H1 (cell line): ENCODE results near the gene CHI3L1. TPM values are rescaled to one million over a fixed set of nuclear protein-coding genes. Genes with fewer than 3 reads are reported as not detected.

Experiments used
- CHD2 ChIP-seq: IDR thresholded peaks from 2 replicates; pipeline ENCODE4 v1.6.1; 2012; ENCODE audit warnings: low read length, improper control_type of control experiment
- EGR1 ChIP-seq: IDR thresholded peaks from 2 replicates; pipeline ENCODE4 v1.6.1; 2011; ENCODE audit warnings: low read depth, low read length, borderline replicate concordance
- HDAC2 ChIP-seq, 2 experiments: fragments of 300-600 bp in 1 of 2; sonication (generic) in 1 of 2; IDR thresholded peaks; 2 replicates each; pipeline ENCODE4 v1.6.1; 2011 to 2012; ENCODE audit warnings: low read depth in 2 of 2, low read length in 2 of 2, mild to moderate bottlenecking in 2 of 2, moderate library complexity in 2 of 2, borderline replicate concordance in 1 of 2, inconsistent platforms in 1 of 2
- SP1 ChIP-seq: IDR thresholded peaks from 2 replicates; pipeline ENCODE4 v1.6.1; 2011; ENCODE audit warnings: low read depth, low read length
- TAF7 ChIP-seq: optimal IDR thresholded peaks from 2 replicates; pipeline ENCODE3; 2011; ENCODE audit warnings: low read depth, mild to moderate bottlenecking, inconsistent platforms, low read length, moderate library complexity, borderline replicate concordance
- TEAD4 ChIP-seq: IDR thresholded peaks from 2 replicates; pipeline ENCODE4 v1.6.1; 2012; ENCODE audit warnings: low read depth, low read length, inconsistent platforms, mixed read lengths
- polyA plus RNA-seq, 7 experiments: library from polyadenylated mRNA; depleted of rRNA in 3 of 7; stranded (reverse) in 5 of 7; unstranded in 2 of 7; fragments of >200 nt in 5 of 7; fragments of 200-250 nt in 2 of 7; gene quantifications; 1 replicate in 5 of 7; 2 replicates in 1 of 7; 4 replicates in 1 of 7; pipeline versions ENCODE4 v1.2.1 to v1.2.3, GENCODE V29; 2011 to 2013; ENCODE audit warnings: missing spikeins in 2 of 7, mixed read lengths in 2 of 7
- total RNA-seq: library from RNA; stranded (reverse); fragmentation: NEBNext Ultra II Directional; extraction: Animal tissue kit (Norgen Biotek cat#: 25700); gene quantifications from 2 replicates; pipeline ENCODE4 v1.2.1, GENCODE V29; 2021
- TF ChIP-seq, protein P1 (sequence below): fragments of 300-600 bp; sonication (generic); IDR thresholded peaks from 2 replicates; pipeline ENCODE4 v1.7.1; 2012; ENCODE audit warnings: low read length, moderate library complexity, mild to moderate bottlenecking, inconsistent platforms; ENCODE audit not compliant: insufficient replicate concordance

CHI3L1 gene
- total and polyA plus RNA-seq, 2 of the 8 experiments (the other 6 are each of a cell fraction or from before 2014, with no cell fraction given), result 1.0 TPM; not detected in 1

- TF ChIP-seq CHD2 (no peak), TEAD4 (no peak), TAF7 (no peak), EGR1 (no peak), SP1 (no peak), HDAC2 (IDR thresholded peaks at IDR 0.05; ENCODE audit: borderline replicate concordance in 1 of 2, low read depth in 2 of 2, low read length in 2 of 2) (no peak)
- TF ChIP-seq, protein P1, sequence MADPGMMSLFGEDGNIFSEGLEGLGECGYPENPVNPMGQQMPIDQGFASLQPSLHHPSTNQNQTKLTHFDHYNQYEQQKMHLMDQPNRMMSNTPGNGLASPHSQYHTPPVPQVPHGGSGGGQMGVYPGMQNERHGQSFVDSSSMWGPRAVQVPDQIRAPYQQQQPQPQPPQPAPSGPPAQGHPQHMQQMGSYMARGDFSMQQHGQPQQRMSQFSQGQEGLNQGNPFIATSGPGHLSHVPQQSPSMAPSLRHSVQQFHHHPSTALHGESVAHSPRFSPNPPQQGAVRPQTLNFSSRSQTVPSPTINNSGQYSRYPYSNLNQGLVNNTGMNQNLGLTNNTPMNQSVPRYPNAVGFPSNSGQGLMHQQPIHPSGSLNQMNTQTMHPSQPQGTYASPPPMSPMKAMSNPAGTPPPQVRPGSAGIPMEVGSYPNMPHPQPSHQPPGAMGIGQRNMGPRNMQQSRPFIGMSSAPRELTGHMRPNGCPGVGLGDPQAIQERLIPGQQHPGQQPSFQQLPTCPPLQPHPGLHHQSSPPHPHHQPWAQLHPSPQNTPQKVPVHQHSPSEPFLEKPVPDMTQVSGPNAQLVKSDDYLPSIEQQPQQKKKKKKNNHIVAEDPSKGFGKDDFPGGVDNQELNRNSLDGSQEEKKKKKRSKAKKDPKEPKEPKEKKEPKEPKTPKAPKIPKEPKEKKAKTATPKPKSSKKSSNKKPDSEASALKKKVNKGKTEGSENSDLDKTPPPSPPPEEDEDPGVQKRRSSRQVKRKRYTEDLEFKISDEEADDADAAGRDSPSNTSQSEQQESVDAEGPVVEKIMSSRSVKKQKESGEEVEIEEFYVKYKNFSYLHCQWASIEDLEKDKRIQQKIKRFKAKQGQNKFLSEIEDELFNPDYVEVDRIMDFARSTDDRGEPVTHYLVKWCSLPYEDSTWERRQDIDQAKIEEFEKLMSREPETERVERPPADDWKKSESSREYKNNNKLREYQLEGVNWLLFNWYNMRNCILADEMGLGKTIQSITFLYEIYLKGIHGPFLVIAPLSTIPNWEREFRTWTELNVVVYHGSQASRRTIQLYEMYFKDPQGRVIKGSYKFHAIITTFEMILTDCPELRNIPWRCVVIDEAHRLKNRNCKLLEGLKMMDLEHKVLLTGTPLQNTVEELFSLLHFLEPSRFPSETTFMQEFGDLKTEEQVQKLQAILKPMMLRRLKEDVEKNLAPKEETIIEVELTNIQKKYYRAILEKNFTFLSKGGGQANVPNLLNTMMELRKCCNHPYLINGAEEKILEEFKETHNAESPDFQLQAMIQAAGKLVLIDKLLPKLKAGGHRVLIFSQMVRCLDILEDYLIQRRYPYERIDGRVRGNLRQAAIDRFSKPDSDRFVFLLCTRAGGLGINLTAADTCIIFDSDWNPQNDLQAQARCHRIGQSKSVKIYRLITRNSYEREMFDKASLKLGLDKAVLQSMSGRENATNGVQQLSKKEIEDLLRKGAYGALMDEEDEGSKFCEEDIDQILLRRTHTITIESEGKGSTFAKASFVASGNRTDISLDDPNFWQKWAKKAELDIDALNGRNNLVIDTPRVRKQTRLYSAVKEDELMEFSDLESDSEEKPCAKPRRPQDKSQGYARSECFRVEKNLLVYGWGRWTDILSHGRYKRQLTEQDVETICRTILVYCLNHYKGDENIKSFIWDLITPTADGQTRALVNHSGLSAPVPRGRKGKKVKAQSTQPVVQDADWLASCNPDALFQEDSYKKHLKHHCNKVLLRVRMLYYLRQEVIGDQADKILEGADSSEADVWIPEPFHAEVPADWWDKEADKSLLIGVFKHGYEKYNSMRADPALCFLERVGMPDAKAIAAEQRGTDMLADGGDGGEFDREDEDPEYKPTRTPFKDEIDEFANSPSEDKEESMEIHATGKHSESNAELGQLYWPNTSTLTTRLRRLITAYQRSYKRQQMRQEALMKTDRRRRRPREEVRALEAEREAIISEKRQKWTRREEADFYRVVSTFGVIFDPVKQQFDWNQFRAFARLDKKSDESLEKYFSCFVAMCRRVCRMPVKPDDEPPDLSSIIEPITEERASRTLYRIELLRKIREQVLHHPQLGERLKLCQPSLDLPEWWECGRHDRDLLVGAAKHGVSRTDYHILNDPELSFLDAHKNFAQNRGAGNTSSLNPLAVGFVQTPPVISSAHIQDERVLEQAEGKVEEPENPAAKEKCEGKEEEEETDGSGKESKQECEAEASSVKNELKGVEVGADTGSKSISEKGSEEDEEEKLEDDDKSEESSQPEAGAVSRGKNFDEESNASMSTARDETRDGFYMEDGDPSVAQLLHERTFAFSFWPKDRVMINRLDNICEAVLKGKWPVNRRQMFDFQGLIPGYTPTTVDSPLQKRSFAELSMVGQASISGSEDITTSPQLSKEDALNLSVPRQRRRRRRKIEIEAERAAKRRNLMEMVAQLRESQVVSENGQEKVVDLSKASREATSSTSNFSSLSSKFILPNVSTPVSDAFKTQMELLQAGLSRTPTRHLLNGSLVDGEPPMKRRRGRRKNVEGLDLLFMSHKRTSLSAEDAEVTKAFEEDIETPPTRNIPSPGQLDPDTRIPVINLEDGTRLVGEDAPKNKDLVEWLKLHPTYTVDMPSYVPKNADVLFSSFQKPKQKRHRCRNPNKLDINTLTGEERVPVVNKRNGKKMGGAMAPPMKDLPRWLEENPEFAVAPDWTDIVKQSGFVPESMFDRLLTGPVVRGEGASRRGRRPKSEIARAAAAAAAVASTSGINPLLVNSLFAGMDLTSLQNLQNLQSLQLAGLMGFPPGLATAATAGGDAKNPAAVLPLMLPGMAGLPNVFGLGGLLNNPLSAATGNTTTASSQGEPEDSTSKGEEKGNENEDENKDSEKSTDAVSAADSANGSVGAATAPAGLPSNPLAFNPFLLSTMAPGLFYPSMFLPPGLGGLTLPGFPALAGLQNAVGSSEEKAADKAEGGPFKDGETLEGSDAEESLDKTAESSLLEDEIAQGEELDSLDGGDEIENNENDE, result no peak
- TF ChIP-seq, all 59 proteins: peak for 0
These were observed 40.0 kb downstream of the CHI3L1 start (continued) for GRCh38 chr1:203146537-203146936.
